NCI-H2227 (cell line): ENCODE measurements around the gene CLECL1.
A peak's percentile ranks its signal among the peaks of the same experiment; 100 is the strongest.
"Not testable (repeated sequence)": the region's sequence is repeated elsewhere in the genome, so short reads cannot be mapped to it uniquely, and the experiment has no call there.

Experiments
- DNase-seq: peaks from one replicate; lab custom pipeline; 2025; ENCODE audit not compliant: unreplicated experiment; lab: John Stamatoyannopoulos, UW

The CLECL1 gene

DNA sequence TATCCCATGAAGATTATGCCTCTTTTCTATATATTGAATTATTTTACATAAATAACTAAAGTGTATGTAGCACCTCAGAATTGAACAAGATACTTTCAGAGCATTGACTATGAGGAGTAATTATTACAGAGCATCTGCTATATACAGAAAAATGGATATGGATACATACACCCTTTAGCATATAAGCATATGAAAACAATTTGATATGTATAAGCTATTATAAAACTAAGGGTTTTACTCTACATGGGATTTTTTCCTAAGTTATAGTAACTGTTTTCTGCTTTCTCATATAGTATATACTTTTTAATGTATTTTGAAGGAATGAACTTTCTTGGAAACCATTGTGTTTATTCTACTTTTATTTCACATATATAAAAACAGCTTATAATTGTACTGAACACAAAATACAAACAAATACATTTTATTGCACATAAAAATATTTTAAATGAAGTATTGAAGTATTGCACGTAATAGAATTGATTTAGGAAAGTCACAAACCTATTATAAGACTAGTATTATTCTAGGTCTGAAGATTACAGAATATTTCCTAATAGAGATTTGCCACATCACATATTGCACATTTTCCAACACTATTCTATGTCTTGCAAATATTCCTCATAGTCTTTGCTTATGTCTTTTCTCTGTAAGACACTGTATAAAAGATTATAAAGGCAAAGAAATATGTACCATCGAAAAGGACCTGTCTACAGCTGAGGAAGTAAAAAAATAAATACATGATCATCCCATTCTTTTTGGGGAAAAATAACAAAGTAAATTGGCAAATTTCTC is 19.4 kb upstream of the CLECL1 start:
- no peak for DNase-seq

GRCh38 chr12:9751204-9752144 is 18.6 kb upstream of the CLECL1 start:
- DNase-seq: no peak

DNA sequence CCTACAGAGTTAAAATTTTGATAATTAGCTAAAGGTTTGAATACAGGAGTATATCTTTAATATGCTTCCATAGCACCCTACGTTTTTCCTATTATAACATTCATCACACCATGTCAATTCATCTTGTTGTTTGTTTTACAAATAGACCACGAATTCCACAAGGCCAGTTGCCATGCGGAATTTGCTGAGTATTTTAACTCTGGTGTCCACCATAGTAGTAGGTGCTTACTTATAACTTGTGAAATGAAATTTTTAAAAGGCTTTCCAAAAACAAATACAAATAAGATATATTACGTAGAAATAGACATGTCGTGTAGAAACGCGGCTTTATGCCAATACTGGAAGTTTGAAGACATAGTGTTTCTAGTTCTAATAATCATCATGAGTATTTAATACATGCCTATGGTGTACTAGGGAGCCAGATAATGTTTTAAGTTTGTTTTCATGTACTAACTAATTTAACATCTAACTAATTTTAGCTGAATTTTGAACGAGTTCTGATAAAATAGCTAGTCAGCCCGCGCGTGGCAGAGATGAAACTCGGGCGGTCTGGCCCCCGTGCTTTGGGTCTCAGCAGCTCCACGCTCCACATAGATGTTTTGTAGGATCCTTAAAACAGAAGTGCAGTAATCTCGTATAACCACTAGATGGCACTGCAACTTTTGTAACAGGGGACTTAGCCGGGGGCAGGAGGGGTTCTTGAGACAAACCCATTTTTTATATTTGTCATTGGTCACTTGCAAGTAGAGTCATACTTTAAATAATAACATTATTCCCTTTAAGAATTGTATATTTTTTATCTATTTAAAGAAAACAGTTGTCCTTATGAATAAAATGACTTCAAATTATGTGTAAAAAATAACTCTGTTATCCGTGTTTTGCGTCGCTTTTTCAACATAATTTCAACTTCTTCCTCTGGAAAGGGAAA is 17.6 kb upstream of the CLECL1 start:
- DNase-seq: peak; percentile 63

GRCh38 chr12:9749640-9750039 is 16.7 kb upstream of the CLECL1 start:
- DNase-seq: no peak

GRCh38 chr12:9745199-9745598 is 12.3 kb upstream of the CLECL1 start:
- no peak for DNase-seq

DNA sequence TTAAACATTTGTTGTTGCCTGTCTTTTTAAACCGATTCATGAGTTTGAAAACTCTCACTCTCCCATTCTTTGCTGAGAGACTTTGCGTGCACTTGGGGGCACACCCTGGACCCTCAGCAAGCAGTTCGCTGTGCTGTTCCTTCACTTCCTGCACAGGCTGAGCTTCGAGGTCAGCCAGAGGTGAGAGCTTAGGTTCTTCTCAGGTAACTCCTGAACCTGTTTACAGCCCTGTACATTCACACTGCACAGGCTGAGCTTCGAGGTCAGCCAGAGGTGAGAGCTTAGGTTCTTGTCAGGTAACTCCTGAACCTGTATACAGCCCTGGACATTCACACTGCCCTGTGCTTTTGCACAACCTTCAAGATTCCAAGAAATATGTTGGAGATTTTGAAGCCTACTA is 9.8 kb upstream of the CLECL1 start:
- no peak for DNase-seq

DNA sequence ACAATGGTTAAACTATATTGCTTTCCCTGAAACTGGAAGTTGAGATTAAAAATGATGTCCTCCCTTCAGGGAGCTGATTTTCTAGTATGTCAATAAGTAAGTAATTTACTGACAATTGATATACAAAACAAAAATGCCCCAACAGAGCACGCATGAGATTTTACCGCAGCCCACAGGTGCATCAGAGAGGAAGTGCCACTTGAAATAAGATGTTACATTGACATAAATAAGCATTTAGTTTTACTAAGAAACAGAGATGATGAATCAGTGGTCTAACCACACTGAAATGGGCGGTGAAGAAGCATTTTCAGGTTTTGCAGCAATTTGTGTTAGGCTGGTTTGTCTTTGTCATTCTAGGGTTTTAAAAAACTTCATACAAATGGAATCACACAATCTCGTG is 8.8 kb upstream of the CLECL1 start:
- no peak for DNase-seq

GRCh38 chr12:9740106-9740750 is 7.3 kb upstream of the CLECL1 start:
- DNase-seq: no peak

DNA sequence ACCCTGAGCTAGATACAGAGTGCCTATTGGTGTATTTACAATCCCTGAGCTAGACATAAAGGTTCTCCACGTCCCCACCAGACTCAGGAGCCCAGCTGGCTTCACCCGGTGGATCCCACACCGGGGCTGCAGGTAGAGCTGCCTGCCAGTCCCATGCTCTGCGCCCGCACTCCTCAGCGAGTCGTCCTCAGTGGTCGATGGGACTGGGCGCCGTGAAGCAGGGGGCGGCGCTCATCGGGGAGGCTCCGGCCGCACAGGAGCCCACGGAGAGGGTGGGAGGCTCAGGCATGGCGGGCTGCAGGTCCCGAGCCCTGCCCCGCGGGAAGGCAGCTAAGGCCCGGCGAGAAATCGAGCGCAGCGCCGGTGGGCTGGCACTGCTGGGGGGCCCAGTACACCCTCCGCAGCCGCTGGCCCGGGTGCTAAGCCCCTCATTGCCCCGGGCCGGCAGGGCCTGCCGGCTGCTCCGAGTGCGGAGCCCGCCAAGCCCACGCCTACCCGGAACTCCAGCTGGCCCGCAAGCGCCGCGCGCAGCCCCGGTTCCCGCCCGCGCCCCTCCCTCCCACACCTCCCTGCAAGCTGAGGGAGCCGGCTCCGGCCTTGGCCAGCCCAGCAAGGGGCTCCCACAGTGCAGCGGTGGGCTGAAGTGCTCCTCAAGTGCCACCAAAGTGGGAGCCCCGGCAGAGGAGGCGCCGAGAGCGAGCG is 6.7 kb upstream of the CLECL1 start:
- DNase-seq: peak; percentile 12

DNA sequence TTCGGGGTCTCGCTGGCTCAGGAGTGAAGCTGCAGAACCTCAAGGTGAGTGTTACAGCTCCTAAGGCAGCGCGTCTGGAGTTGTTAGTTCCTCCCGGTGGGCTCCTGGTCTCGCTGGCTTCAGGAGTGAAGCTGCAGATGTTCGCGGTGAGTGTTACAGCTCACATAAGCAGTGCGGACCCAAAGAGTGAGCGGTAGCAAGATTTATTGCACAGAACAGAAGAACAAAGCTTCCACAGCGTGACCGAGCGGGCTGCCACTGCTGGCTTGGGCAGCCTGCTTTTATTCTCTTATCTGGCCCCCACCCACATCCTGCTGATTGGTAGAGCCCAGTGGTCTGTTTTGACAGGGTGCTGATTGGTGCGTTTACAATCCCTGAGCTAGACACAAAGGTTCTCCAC is 6.0 kb upstream of the CLECL1 start:
- not testable (repeated sequence) for DNase-seq

GRCh38 chr12:9736936-9737705 is 4.2 kb upstream of the CLECL1 start:
- no peak for DNase-seq

DNA sequence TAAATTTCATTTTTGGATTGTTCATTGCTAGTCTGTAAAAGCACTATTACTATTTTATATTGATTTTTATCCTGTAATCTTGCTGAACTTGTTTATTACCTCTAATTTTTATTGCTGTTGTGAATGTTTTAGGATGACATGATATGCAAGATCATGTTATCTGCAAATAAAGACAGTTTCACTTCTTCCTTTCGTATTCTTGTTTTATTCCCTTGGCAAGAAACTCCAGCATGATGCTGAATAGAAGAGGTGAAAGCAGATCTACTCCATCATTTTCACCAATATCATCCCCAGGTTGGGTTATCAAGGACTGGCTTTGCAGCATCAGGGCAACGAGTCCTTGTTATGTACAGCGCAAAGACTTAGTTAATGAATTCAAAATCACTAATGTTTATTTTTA is 2.7 kb upstream of the CLECL1 start:
- no peak for DNase-seq

- no peak for DNase-seq
Measured at GRCh38 chr12:9731797-9732196, 1.1 kb downstream of the CLECL1 start.

- no peak for DNase-seq
Measured at GRCh38 chr12:9731393-9731792, 1.5 kb downstream of the CLECL1 start.

DNA sequence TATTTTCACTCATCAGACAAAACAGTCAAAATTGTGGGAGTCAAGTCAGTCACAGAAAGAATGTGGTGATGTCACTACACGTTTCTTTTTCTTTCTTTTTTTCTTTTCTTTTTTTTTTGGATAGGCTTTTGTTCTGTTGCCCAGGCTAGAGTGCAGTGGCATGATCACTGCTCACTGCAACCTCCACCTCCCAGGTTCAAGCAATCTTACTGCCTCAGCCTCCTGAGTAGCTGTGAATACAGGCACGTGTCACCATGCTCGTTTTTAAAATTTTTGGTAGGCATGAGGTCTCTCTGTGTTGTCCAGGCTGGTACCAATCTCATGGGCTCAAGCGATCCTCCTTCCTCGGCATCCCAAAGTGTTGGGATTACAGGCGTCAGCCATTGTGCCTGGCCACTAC is 2.3 kb downstream of the CLECL1 start:
- no peak for DNase-seq

GRCh38 chr12:9730011-9730410 is 2.9 kb downstream of the CLECL1 start:
- DNase-seq: no peak

DNA sequence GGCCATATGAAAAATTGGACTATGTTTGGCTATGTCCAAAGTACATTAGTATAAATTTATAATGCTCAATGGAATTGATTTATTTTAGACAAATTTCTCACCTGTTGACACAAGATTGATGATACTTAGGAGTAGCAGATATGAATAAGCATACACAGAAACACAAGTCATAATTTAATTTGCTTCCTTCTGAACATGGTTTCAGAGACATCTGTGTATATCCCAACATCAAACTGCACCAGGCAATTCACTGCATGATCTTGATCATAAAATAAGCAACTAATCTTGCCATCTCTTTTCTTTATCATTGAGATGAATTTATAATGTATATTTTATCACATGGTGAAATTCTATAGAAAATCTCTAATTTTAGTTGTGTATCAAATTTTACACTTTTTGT is 3.8 kb downstream of the CLECL1 start:
- DNase-seq: no peak

DNA sequence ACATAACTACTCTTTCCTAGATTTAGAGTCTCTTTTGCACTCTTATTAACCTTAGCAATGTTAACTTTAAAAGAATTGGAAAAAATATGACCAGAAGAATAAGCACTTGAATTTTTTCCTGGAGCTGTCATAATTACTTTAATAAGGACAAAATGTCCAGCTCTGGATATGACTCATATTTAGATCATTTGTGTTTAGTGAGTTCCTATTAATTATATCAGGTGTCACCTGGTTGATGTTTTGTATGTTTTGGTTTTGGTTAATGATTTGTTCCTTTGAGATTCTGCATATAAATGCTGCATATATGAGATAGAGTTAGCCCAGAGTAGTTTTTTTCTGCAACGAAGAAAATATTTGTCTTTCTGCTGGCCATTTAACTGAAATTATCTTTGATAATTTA is 5.1 kb downstream of the CLECL1 start:
- no peak for DNase-seq

- DNase-seq: no peak
Measured at GRCh38 chr12:9725213-9725870, 7.6 kb downstream of the CLECL1 start.
